ENCODE measurements around the gene APBB1IP.
"Not testable (repeated sequence)": the region's sequence is repeated elsewhere in the genome, so short reads cannot be mapped to it uniquely, and the experiment has no call there.

APBB1IP gene

GRCh38 chr10:26593896-26594295 is 155.8 kb downstream of the APBB1IP start:
- TF ChIP-seq POLR2A (IDR thresholded peaks at IDR 0.05; ENCODE audit: low read depth, low read length), result no peak
- no peak for FAIRE-seq

DNA sequence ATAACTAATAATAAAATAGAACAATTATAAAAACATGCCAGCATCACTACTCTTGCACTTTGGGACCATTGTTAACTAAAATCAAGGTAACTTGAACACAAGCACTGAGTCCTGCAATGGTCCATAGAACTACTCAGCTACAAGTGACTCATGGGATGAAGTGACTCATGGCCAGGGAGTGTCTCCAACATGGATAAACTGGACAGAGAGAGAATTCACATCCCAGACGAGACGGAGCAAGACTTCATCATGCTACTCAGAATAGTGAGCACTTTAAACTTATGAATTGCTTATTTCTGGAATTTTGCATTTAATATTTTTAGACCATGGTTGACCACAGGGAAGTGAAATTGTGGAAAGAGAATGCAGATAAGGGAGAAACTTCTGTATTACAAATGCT is 165.1 kb downstream of the APBB1IP start:
- DNase-seq (ENCODE audit: insufficient read length, low spot score), result not testable (repeated sequence)
- peak; percentile 100 for FAIRE-seq

More at GRCh38 chr10:26593896-26594295, 155.8 kb downstream of the APBB1IP start:
- no peak for DNase-seq (ENCODE audit: insufficient read length, low spot score)

DNA sequence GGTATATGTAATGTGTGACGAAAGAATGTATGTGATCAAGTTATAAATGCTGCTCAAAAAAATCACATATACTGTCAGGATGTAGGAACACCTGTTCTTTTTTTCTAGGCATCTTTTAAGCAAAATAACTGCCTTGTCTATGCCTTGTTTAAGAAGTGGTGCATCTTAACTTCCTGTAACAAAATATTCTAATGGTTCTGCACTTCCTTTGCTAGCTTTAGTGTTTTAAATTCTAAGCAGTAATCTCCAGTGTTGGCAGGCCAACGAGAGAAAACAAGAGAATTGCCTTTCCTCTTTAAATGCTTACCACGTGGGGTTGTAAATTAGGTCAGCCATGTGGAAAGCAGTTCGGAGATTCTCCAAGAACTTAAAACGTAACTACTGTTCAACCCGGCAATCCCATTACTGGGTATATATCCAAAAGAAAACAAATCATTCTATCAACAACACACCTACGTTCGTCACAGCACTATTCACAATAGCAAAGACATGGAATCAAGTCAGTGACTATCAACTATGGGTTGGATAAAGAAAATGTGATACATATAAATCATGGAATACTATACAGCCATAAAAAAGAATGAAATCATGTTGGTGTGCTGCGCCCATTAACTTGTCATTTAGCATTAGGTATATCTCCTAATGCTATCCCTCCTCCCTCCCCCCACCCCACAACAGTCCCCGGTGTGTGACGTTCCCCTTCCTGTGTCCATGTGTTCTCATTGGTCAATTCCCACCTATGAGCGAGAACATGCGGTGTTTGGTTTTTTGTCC is 166.4 kb downstream of the APBB1IP start:
- not testable (repeated sequence) for DNase-seq (ENCODE audit: insufficient read length, low spot score); FAIRE-seq

DNA sequence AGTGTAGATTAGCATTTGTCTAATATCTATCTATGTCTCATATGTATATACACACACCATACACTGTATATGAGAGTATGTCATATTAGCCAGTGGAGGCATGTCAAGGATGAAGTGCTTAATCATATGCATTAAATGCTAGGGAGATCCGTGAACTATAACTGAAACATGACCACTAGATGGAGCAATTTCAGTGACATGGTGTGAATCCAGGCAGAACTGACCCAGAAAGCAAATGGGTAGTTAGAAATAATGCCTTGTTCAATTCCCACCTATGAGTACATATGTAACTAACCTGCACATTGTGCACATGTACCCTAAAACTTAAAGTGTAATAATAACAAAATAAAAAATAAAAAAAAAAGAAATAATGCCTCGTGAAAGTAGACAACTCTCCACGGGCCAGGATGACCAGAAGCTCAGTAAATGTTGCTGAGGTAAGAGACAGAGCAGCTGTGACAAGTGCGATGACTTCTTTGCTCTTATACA is 168.3 kb downstream of the APBB1IP start:
- FAIRE-seq, result peak; percentile 99
- not testable (repeated sequence) for DNase-seq (ENCODE audit: insufficient read length, low spot score)

GRCh38 chr10:26612151-26612915 is 174.2 kb downstream of the APBB1IP start:
- FAIRE-seq (no peak), DNase-seq (ENCODE audit: insufficient read length, low spot score) (no peak)

More at GRCh38 chr10:26612151-26612915, 174.2 kb downstream of the APBB1IP start:
- TF ChIP-seq POLR2A (IDR thresholded peaks at IDR 0.05; ENCODE audit: low read depth, low read length), result no peak
